Chondrocyte (in vitro differentiated cells): ENCODE results near the gene CFAP54. TPM values are rescaled to one million over a fixed set of nuclear protein-coding genes. Genes with fewer than 3 reads are reported as not detected.

Experiments used
- DNase-seq: peaks from one replicate; pipeline ENCODE4 v3.0.0; 2021; ENCODE audit warnings: mixed read lengths, low spot score
- H3K27ac Mint-ChIP-seq: one replicate; pipeline ENCODE4 v1.8.0; 2021; ENCODE audit warnings: mild to moderate bottlenecking, moderate library complexity, mixed read lengths; ENCODE audit not compliant: unreplicated experiment
- H3K27me3 Mint-ChIP-seq: 2 replicates; pipeline ENCODE4 v1.8.0; 2021; ENCODE audit warnings: low read depth, mixed read lengths
- H3K36me3 Mint-ChIP-seq: 2 replicates; pipeline ENCODE4 v1.8.0; 2021; ENCODE audit warnings: low read depth, mixed read lengths
- H3K4me1 Mint-ChIP-seq: 2 replicates; pipeline ENCODE4 v1.8.0; 2021; ENCODE audit warnings: low read depth, mild to moderate bottlenecking, mixed read lengths
- H3K4me3 Mint-ChIP-seq: one replicate; pipeline ENCODE4 v1.8.0; 2021; ENCODE audit warnings: mild to moderate bottlenecking, moderate library complexity, mixed read lengths; ENCODE audit not compliant: unreplicated experiment
- H3K9me3 Mint-ChIP-seq: 2 replicates; pipeline ENCODE4 v1.8.0; 2021; ENCODE audit warnings: low read depth, mixed read lengths
- total RNA-seq: library from RNA; stranded (reverse); gene quantifications from 3 replicates; pipeline ENCODE4 v1.2.1, GENCODE V29; 2021
- TF ChIP-seq, protein P1 (sequence below): fragments of 200-600 bp; sonication (generic); IDR thresholded peaks from 2 replicates; pipeline ENCODE4 v1.5.0; 2021; ENCODE audit warnings: antibody characterized with exemption, mild to moderate bottlenecking, moderate library complexity

CFAP54 gene
- total RNA-seq, 1 donor from 2014 or later: 0.15 TPM

DNA sequence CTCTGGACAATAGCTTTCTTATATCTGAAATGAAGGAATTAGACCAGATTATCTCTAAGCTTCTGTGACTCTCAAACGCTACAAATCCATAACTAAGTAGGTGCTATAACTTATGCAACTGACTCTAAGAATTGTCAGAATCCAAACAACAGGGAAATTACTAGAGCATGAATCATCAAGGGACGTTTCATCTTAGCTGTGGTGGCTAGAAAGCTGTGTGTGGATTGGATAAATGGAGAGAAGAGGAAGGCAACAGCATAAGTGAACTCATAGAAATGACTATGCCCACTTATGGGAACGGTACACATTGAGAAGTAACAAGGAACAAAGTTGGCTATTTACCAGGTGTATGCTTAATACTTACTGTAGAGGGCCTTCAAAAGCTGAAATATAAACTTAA is 321.7 kb downstream of the CFAP54 start:
- Mint-ChIP-seq H3K27me3 (peaks cover 6% of the 10 kb centered on the region), H3K9me3 (peaks cover 9% of the 10 kb centered on the region), H3K4me1 (peaks cover 6% of the 10 kb centered on the region), H3K36me3 (no peaks in the 10 kb centered on the region), H3K27ac (no peak overlapping the region), H3K4me3 (no peak overlapping the region)
- no peak for DNase-seq
- TF ChIP-seq, protein P1, sequence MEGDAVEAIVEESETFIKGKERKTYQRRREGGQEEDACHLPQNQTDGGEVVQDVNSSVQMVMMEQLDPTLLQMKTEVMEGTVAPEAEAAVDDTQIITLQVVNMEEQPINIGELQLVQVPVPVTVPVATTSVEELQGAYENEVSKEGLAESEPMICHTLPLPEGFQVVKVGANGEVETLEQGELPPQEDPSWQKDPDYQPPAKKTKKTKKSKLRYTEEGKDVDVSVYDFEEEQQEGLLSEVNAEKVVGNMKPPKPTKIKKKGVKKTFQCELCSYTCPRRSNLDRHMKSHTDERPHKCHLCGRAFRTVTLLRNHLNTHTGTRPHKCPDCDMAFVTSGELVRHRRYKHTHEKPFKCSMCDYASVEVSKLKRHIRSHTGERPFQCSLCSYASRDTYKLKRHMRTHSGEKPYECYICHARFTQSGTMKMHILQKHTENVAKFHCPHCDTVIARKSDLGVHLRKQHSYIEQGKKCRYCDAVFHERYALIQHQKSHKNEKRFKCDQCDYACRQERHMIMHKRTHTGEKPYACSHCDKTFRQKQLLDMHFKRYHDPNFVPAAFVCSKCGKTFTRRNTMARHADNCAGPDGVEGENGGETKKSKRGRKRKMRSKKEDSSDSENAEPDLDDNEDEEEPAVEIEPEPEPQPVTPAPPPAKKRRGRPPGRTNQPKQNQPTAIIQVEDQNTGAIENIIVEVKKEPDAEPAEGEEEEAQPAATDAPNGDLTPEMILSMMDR: no peak

DNA sequence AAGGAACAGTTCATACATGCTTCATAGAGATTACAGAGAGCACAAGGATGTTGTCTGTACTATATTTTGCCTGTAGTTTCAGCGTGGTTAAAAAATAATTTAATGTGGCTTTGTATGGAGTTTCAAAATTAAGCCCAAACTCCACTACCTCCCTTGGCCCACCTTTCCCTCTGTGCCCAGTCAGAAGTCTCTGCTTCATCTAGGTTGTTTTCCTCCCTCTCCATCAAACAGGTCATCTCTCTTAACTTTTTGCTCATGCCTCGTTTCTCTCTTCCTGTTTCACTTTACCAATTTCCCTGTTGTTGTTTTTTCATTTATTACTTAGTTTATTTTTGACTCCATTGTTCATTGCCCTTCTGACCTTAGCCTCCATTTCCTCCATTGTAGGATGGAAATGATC is 322.8 kb downstream of the CFAP54 start:
- H3K9me3 Mint-ChIP-seq: peaks cover 9% of the 10 kb centered on the region
- peaks cover 9% of the 10 kb centered on the region for H3K27me3 Mint-ChIP-seq
- H3K4me1 Mint-ChIP-seq: peaks cover 6% of the 10 kb centered on the region
- no peak overlapping the region for H3K27ac Mint-ChIP-seq
- DNase-seq: no peak
- no peaks in the 10 kb centered on the region for H3K36me3 Mint-ChIP-seq
- TF ChIP-seq, protein P1: no peak
- H3K4me3 Mint-ChIP-seq: no peak overlapping the region

DNA sequence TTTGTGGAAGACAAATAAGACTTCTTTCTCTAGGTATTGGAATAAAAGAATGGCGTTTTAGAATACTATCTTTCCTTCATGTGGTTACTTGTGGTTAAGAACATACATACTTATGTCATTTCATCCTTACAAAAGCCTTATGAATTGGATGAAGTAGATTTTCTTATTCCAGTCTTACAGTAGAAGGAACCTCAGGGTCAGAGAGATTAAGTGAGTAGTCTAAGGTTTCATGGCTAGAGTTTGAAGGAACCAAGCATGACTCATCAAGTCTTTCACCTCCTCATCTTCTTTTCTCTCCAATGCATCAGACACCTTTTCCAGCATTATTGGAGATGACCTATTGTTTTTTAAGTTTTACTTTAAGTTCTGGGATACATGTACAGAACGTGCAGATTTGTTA is 324.8 kb downstream of the CFAP54 start:
- H3K27me3 Mint-ChIP-seq: peaks cover 7% of the 10 kb centered on the region
- H3K9me3 Mint-ChIP-seq: peaks cover under 1% of the 10 kb centered on the region
- TF ChIP-seq, protein P1: no peak
- no peak overlapping the region for H3K4me3 Mint-ChIP-seq
- no peak for DNase-seq
- H3K4me1 Mint-ChIP-seq: peaks cover 6% of the 10 kb centered on the region
- H3K36me3 Mint-ChIP-seq: no peaks in the 10 kb centered on the region
- H3K27ac Mint-ChIP-seq: no peak overlapping the region

DNA sequence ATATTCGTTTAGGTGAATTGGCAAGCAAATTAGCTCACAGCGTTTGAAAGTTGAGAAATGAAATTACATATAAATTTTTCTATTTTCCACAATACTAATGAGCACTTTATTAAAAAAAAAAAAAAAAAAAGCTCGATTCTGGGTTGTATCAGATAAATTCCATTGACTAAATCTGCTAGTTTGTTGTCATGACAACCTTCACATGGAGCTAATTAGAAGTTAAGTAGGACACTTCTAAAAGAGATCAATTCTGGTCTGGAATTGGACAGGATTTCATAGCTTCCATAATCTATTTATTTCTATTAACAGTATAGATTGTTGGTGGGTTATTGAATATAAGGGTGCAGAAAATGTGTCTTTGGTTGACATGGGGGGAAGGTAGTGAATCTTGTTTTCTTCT is 332.2 kb downstream of the CFAP54 start:
- peaks cover 9% of the 10 kb centered on the region for H3K27me3 Mint-ChIP-seq
- H3K27ac Mint-ChIP-seq: no peak overlapping the region
- no peaks in the 10 kb centered on the region for H3K4me1 Mint-ChIP-seq
- no peak overlapping the region for H3K4me3 Mint-ChIP-seq
- H3K9me3 Mint-ChIP-seq: peaks cover 6% of the 10 kb centered on the region
- no peak for DNase-seq
- TF ChIP-seq, protein P1: no peak
- H3K36me3 Mint-ChIP-seq: no peaks in the 10 kb centered on the region

DNA sequence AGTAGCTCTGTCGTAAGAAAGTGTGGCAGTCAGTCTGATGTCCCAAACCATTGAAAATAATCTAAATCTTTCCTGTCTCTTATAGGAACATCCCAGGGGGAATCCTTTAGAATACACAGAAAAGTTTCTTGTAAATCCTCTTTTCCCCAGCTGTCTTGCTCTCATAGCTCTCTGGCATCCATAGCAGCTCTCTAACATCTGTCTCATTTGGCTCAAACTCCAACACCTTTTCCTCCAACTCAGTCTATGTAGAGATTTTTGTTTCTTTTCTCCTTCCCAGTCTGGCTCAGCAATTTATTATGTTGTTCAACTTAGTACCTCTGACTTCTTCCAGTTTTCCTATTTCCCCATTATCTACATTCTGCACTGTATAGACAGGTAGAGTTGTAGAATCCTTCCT is 333.3 kb downstream of the CFAP54 start:
- H3K27me3 Mint-ChIP-seq: peaks cover 7% of the 10 kb centered on the region
- H3K9me3 Mint-ChIP-seq: peaks cover 6% of the 10 kb centered on the region
- no peaks in the 10 kb centered on the region for H3K36me3 Mint-ChIP-seq
- TF ChIP-seq, protein P1: no peak
- H3K4me3 Mint-ChIP-seq: no peak overlapping the region
- H3K27ac Mint-ChIP-seq: no peak overlapping the region
- DNase-seq: no peak
- no peaks in the 10 kb centered on the region for H3K4me1 Mint-ChIP-seq
